ENCODE results near the gene TNP2. TPM values are rescaled to one million over a fixed set of nuclear protein-coding genes. Genes with fewer than 3 reads are reported as not detected.
A peak's percentile ranks its signal among the peaks of the same experiment; 100 is the strongest.

Gene TNP2
- total RNA-seq, 1 donor = not detected

GRCh38 chr16:11306997-11307638, 38.0 kb upstream of the TNP2 start:
- DNase-seq (ENCODE audit: low read depth) = no peak
- no peak for TF ChIP-seq CTCF (IDR thresholded peaks at IDR 0.05; ENCODE audit: insufficient read depth, low read length)
- H3K4me3 ChIP-seq (ENCODE audit: low read depth, low read length) = no peak overlapping the region

GRCh38 chr16:11306381-11306780, 37.3 kb upstream of the TNP2 start:
- no peak for TF ChIP-seq CTCF (IDR thresholded peaks at IDR 0.05; ENCODE audit: insufficient read depth, low read length)
- DNase-seq (ENCODE audit: low read depth) = no peak
- no peak overlapping the region for H3K4me3 ChIP-seq (ENCODE audit: low read depth, low read length)

- DNase-seq (ENCODE audit: low read depth) = peak; percentile 53
- H3K4me3 ChIP-seq (ENCODE audit: low read depth, low read length) = no peak overlapping the region
- TF ChIP-seq CTCF (IDR thresholded peaks at IDR 0.05; ENCODE audit: insufficient read depth, low read length) = no peak
Observed at GRCh38 chr16:11303405-11304138, 34.4 kb upstream of the TNP2 start.

GRCh38 chr16:11302977-11303376, 33.9 kb upstream of the TNP2 start:
- no peak overlapping the region for H3K4me3 ChIP-seq (ENCODE audit: low read depth, low read length)
- no peak for TF ChIP-seq CTCF (IDR thresholded peaks at IDR 0.05; ENCODE audit: insufficient read depth, low read length)
- no peak for DNase-seq (ENCODE audit: low read depth)

GRCh38 chr16:11301645-11302501, 32.7 kb upstream of the TNP2 start:
- DNase-seq (ENCODE audit: low read depth) = peak; percentile 33
- TF ChIP-seq CTCF (IDR thresholded peaks at IDR 0.05; ENCODE audit: insufficient read depth, low read length) = no peak
- no peak overlapping the region for H3K4me3 ChIP-seq (ENCODE audit: low read depth, low read length)

- TF ChIP-seq CTCF (IDR thresholded peaks at IDR 0.05; ENCODE audit: insufficient read depth, low read length) = no peak
- H3K4me3 ChIP-seq (ENCODE audit: low read depth, low read length) = no peak overlapping the region
- no peak for DNase-seq (ENCODE audit: low read depth)
Observed at GRCh38 chr16:11300560-11300892, 31.4 kb upstream of the TNP2 start.
